ENCODE results near the gene CCDC18.
"Not testable (repeated sequence)": the region's sequence is repeated elsewhere in the genome, so short reads cannot be mapped to it uniquely, and the experiment has no call there.

Gene CCDC18

DNA sequence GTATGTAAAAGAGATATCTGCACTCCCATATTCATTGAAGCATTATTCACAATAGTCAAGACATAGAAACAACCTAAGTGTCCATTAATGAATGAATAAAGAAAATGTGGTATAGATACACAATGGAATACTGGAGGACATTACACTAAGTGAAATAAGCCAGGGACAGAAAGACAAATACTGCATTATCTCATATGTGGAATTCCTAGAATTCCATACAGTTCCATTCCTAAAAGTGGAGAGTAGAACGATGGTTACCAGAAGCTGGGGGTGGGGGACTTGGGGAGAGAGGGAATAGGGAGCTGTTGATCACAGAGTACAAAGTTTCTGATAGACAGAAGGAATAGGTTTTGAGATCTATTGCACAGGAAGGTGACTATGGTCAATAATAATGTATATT, 7.7 kb upstream of the CCDC18 start:
- peak; percentile 28 for DNase-seq (ENCODE audit: low read depth)

GRCh38 chr1:93174638-93175037, 5.9 kb upstream of the CCDC18 start:
- not testable (repeated sequence) for H3K4me3 ChIP-seq (ENCODE audit: low read depth, low read length); DNase-seq (ENCODE audit: low read depth)

More for the DNA sequence above, 7.7 kb upstream of the CCDC18 start:
- TF ChIP-seq, protein P1, sequence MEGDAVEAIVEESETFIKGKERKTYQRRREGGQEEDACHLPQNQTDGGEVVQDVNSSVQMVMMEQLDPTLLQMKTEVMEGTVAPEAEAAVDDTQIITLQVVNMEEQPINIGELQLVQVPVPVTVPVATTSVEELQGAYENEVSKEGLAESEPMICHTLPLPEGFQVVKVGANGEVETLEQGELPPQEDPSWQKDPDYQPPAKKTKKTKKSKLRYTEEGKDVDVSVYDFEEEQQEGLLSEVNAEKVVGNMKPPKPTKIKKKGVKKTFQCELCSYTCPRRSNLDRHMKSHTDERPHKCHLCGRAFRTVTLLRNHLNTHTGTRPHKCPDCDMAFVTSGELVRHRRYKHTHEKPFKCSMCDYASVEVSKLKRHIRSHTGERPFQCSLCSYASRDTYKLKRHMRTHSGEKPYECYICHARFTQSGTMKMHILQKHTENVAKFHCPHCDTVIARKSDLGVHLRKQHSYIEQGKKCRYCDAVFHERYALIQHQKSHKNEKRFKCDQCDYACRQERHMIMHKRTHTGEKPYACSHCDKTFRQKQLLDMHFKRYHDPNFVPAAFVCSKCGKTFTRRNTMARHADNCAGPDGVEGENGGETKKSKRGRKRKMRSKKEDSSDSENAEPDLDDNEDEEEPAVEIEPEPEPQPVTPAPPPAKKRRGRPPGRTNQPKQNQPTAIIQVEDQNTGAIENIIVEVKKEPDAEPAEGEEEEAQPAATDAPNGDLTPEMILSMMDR (conservative IDR thresholded peaks at IDR 0.05; ENCODE audit: low read depth, low read length) = no peak
- no peak overlapping the region for H3K4me3 ChIP-seq (ENCODE audit: low read depth, low read length)

GRCh38 chr1:93177991-93178390, 2.5 kb upstream of the CCDC18 start:
- peak overlapping the region; percentile 99 for H3K4me3 ChIP-seq (ENCODE audit: low read depth, low read length)
- TF ChIP-seq, protein P1 (conservative IDR thresholded peaks at IDR 0.05; ENCODE audit: low read depth, low read length) = no peak
- DNase-seq (ENCODE audit: low read depth) = peak; percentile 51

DNA sequence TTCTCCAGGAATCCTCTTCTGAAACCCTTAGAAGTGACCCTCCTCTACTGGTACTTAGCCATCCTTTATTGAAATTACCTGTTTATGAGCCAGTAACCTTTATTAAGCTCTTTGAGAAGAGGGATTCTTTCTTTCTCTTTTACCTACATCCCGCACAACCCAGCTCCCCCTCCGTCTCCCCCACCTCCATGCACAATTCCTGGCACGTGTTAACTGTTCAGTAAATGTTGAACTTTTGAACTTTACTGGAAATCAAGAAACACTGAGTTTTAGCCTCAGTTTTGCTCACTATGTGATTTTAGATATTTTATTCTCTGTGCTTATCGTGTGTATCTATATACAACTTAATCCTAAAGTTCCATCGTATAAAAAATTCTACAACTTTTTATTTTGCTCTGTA, 2.1 kb upstream of the CCDC18 start:
- peak; percentile 16 for DNase-seq (ENCODE audit: low read depth)
- TF ChIP-seq, protein P1 (conservative IDR thresholded peaks at IDR 0.05; ENCODE audit: low read depth, low read length) = no peak
- H3K4me3 ChIP-seq (ENCODE audit: low read depth, low read length) = peak overlapping the region; percentile 99

DNA sequence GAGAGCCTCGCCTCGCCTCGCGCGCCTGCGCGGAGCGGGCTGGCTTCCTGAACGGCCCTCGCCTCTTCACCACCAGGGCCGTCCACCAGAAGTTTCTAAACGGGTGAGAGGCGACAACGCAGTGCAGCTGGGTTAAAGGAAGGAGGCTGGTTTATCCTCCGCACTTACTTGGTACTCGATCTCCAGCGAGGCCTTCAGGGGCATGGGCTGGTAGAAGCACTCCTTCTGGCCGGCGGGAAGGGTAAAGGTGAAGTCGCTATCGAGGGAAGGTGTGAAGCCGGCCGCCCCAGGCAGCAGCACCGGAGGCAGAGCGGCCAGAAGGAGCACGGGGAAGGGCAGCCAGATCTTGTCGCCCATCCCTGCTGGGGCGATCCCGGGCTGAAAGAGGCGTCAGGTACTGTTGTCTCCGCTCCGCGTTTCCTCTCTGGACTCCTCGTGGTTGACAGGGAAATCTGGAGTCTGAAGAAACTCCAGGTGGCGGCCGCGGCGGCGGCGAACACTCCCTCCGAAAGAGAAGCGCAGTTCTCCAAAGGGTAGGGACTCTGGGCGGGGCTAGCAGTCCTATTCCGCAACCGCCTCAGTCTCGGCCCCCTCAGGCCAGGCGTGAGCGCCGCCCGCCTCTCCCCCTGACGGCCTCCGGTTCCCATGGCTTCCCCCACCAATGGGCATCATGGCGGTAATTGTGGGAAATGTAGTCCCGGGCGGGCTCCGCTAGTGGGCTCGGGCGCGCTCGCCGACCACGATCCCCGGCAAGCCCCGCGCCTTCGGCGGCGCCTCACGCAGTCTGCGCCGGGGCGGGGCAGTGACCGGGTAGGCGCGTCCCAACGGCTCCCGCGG, 420 bp upstream of the CCDC18 start, which contains the start of gene TMED5:
TSS of gene TMED5 (minus strand) at position 528 of the 837 bp plus-strand sequence. CDS start at position 357, 171 bp downstream.
- peak within 1 kb of the TSS; percentile 99 for H3K4me3 ChIP-seq (ENCODE audit: low read depth, low read length)
- TF ChIP-seq, protein P1 (conservative IDR thresholded peaks at IDR 0.05; ENCODE audit: low read depth, low read length) = peak; percentile 34
- peak; percentile 99 for DNase-seq (ENCODE audit: low read depth)

DNA sequence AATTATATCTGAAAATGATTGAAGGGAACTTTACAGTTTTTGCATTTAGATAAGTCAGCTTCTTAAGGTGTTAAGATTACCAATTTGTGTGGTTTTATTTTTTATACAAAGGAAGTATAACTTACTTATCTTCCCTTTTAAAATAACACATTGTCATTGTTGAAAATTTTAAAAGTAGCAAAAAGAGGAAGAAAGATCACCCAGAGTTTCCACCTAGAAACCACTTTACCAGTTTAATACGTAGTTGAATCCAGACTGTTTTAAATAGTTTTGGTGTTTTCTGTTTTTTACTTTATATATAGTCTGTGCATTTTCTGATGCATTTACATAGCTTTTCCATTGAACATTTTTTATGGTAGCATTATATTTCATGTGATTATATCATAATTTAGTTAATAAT, 6.1 kb downstream of the CCDC18 start:
- no peak for DNase-seq (ENCODE audit: low read depth)
- H3K4me3 ChIP-seq (ENCODE audit: low read depth, low read length) = no peak overlapping the region
- TF ChIP-seq, protein P1 (conservative IDR thresholded peaks at IDR 0.05; ENCODE audit: low read depth, low read length) = no peak

- TF ChIP-seq, protein P1 (conservative IDR thresholded peaks at IDR 0.05; ENCODE audit: low read depth, low read length) = no peak
- DNase-seq (ENCODE audit: low read depth) = no peak
- no peak overlapping the region for H3K4me3 ChIP-seq (ENCODE audit: low read depth, low read length)
Observed at GRCh38 chr1:93190432-93190831, 9.9 kb downstream of the CCDC18 start.
